SK-N-SH treated with all-trans-retinoic acid at 6 μM for 48 hours (cell line): ENCODE data around the gene HS6ST2.

ENCODE experiments used
- ARNTL ChIP-seq: fragments of 450-650 bp; formaldehyde crosslinking; IDR thresholded peaks from 2 replicates; pipeline ENCODE4 v1.5.0; 2020; ENCODE audit warnings: low read depth, mild to moderate bottlenecking, moderate library complexity, borderline replicate concordance
- CSDC2 ChIP-seq: fragments of 250-450 bp; sonication (Bioruptor Pico); IDR thresholded peaks from 2 replicates; pipeline ENCODE4 v1.5.0; 2020; ENCODE audit warnings: mild to moderate bottlenecking, moderate library complexity
- ESRRG ChIP-seq: fragments of 250-450 bp; sonication (Bioruptor Pico); IDR thresholded peaks from 2 replicates; pipeline ENCODE4 v1.6.1; 2021; ENCODE audit warnings: mild to moderate bottlenecking
- GLIS3 ChIP-seq: fragments of 250-450 bp; sonication (Bioruptor Pico); IDR thresholded peaks from 2 replicates; pipeline ENCODE4 v1.5.0; 2020; ENCODE audit warnings: mild to moderate bottlenecking, moderate library complexity
- OSR1 ChIP-seq: fragments of 250-450 bp; sonication (Bioruptor Pico); IDR thresholded peaks from 2 replicates; pipeline ENCODE4 v1.8.0; 2022; ENCODE audit warnings: moderate library complexity, mild to moderate bottlenecking, inconsistent platforms
- PATZ1 ChIP-seq: fragments of 250-450 bp; sonication (Bioruptor Pico); IDR thresholded peaks from 2 replicates; pipeline ENCODE4 v1.8.0; 2020; ENCODE audit warnings: mild to moderate bottlenecking, moderate library complexity, borderline replicate concordance
- RARB ChIP-seq: fragments of 250-450 bp; sonication (Bioruptor Pico); IDR thresholded peaks from 2 replicates; pipeline ENCODE4 v1.8.0; 2021; ENCODE audit warnings: mild to moderate bottlenecking, moderate library complexity
- TOX ChIP-seq: fragments of 250-450 bp; sonication (Bioruptor Pico); IDR thresholded peaks from 2 replicates; pipeline ENCODE4 v1.8.0; 2021; ENCODE audit warnings: mild to moderate bottlenecking, moderate library complexity, borderline replicate concordance
- ZFP3 ChIP-seq: fragments of 250-450 bp; sonication (Bioruptor Pico); IDR thresholded peaks from 2 replicates; pipeline ENCODE4 v1.5.0; 2020; ENCODE audit warnings: mild to moderate bottlenecking, moderate library complexity
- ZFP30 ChIP-seq: fragments of 450-650 bp; formaldehyde crosslinking; IDR thresholded peaks from 2 replicates; pipeline ENCODE4 v1.5.0; 2022; ENCODE audit warnings: mild to moderate bottlenecking, moderate library complexity
- ZNF565 ChIP-seq: fragments of 450-650 bp; formaldehyde crosslinking; conservative IDR thresholded peaks from 2 replicates; pipeline ENCODE4 v1.5.0; 2020; ENCODE audit warnings: low read depth, mild to moderate bottlenecking, moderate library complexity

DNA sequence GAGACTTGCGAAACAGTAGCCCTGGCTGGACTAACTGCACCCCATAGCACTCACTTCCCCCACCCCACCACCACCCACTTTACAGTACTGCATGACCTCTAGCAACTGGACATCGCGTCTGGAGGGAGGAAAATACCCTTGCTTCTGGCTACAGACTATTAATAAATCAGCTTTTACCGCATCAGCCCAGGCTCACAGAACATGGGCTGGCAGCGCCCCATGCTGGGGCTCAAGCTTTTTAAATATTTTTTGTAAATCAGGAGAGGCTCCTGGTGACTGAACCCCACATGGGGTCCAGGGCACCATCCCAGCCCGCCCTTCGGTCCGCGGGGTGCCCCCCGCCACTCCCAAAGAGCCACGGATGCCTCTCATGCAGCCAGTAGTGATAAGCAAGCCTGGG, 2.7 kb downstream of the HS6ST2 start:
- TF ChIP-seq ZFP30, result no peak
- TF ChIP-seq ZFP3 (CRISPR knock-in tag), result no peak
- TF ChIP-seq GLIS3 (CRISPR knock-in tag), result no peak
- TF ChIP-seq ARNTL (CRISPR knock-in tag), result no peak
- no peak for TF ChIP-seq ZNF565 (CRISPR knock-in tag)
- no peak for TF ChIP-seq OSR1 (CRISPR knock-in tag)
- no peak for TF ChIP-seq RARB (CRISPR knock-in tag)
- TF ChIP-seq ESRRG (CRISPR knock-in tag), result no peak
- no peak for TF ChIP-seq PATZ1 (CRISPR knock-in tag)
- no peak for TF ChIP-seq TOX (CRISPR knock-in tag)
- no peak for TF ChIP-seq CSDC2
